ENCODE measurements around the gene CORO6.

DNA sequence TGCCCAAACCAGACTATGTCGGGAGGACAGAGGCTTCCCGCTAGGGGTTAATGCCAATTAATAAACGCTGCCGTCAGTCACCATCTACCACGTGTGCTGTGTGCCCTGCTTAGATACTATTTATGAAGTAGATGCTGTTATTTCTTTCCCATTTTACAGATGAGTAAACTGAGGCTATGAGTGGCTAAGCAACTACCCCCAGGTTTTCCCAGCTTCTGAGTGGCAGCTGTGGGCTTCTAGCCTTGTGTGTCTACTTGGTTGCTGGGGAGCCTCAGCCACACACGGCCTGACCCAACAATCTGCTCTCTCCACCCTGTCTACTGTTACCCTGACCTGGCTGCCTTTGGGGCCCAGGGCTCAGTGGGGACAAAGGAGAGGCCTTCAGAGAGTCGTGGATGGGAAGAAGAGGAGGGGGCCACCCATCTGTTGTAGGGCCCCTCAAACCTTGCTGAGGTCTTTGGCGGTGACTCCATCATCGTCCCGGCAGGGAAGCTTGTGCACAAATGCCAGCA lies 40.4 kb downstream of the CORO6 start:
- TF ChIP-seq CTCF (IDR thresholded peaks at IDR 0.05) (no peak), POLR2AphosphoS5 (IDR thresholded peaks at IDR 0.05; ENCODE audit: low read depth, low read length) (no peak), SIN3A (IDR thresholded peaks at IDR 0.05; ENCODE audit: borderline replicate concordance, insufficient read depth, low read depth, low read length) (no peak), REST (IDR thresholded peaks at IDR 0.05; ENCODE audit: insufficient read depth in 1 of 2, low read depth in 2 of 2, low read length in 1 of 2) (no peak), TCF7L2 (IDR thresholded peaks at IDR 0.05; ENCODE audit: low read depth, low read length) (no peak)

All from Panc1 (cell line).